Measurements from ENCODE around the gene CCDC50.

CCDC50 gene

GRCh38 chr3:191412759-191413158 lies 83.6 kb downstream of the CCDC50 start:
- Histone ChIP-seq H3K9me3 (ENCODE audit: low read length) (peaks cover 6% of the 10 kb centered on the region), H3K4me1 (ENCODE audit: insufficient read depth, low read length) (no peaks in the 10 kb centered on the region), H3K36me3 (ENCODE audit: insufficient read depth, low read length) (no peaks in the 10 kb centered on the region), H3K4me3 (ENCODE audit: low read length) (no peak overlapping the region), H3K27me3 (ENCODE audit: insufficient read depth, low read length) (no peaks in the 10 kb centered on the region), H2AFZ (ENCODE audit: low read depth, low read length) (no peak overlapping the region)

- Histone ChIP-seq H2AFZ (ENCODE audit: low read depth, low read length) (no peak overlapping the region), H3K4me3 (ENCODE audit: low read length) (no peak overlapping the region), H3K27me3 (ENCODE audit: insufficient read depth, low read length) (no peaks in the 10 kb centered on the region), H3K36me3 (ENCODE audit: insufficient read depth, low read length) (no peaks in the 10 kb centered on the region), H3K9me3 (ENCODE audit: low read length) (peaks cover 4% of the 10 kb centered on the region), H3K4me1 (ENCODE audit: insufficient read depth, low read length) (no peaks in the 10 kb centered on the region)
Observed at GRCh38 chr3:191414286-191414685, 85.1 kb downstream of the CCDC50 start.

DNA sequence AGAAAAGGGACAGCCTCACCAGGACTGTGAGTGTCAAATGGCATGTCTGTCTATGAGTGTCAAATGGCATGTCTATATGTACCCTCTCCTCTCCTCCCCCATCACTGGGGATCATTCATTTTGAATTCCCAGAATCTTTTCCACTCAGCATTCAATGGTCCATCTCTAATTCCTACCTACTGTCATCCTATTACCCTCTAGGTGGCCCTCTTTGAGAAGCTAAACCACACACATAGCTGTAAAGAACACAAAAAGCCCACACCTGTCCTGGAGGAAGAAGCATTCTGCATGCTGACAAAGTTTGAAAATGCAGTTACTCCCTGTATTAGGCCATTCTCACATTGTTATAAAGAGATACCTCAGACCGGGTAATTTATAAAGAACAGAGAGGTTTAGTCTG lies 85.5 kb downstream of the CCDC50 start:
- H3K36me3 ChIP-seq (ENCODE audit: insufficient read depth, low read length) = no peaks in the 10 kb centered on the region
- H3K4me3 ChIP-seq (ENCODE audit: low read length) = no peak overlapping the region
- no peaks in the 10 kb centered on the region for H3K4me1 ChIP-seq (ENCODE audit: insufficient read depth, low read length)
- H3K9me3 ChIP-seq (ENCODE audit: low read length) = no peaks in the 10 kb centered on the region
- H3K27me3 ChIP-seq (ENCODE audit: insufficient read depth, low read length) = no peaks in the 10 kb centered on the region
- H2AFZ ChIP-seq (ENCODE audit: low read depth, low read length) = no peak overlapping the region

DNA sequence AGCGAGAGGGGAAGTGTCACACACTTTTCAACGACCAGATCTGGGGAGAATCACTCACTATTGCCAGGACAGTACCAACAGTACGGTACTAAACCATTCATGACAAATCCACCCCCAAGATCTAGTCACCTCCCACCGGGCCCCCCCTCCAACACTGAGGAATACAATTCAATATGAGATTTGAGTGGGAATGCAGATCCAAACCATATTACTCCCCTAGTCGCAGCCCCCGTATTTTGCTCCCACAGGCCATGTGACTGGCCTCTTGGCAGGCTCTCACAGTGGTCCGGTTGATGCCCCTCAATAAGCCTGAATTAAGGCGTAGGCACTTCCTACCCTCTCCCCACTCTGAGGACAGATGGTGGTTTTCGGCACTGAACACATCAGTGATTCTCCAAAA lies 86.4 kb downstream of the CCDC50 start:
- no peak overlapping the region for H3K4me3 ChIP-seq (ENCODE audit: low read length)
- no peaks in the 10 kb centered on the region for H3K4me1 ChIP-seq (ENCODE audit: insufficient read depth, low read length)
- H3K36me3 ChIP-seq (ENCODE audit: insufficient read depth, low read length) = no peaks in the 10 kb centered on the region
- H2AFZ ChIP-seq (ENCODE audit: low read depth, low read length) = no peak overlapping the region
- H3K9me3 ChIP-seq (ENCODE audit: low read length) = no peaks in the 10 kb centered on the region
- H3K27me3 ChIP-seq (ENCODE audit: insufficient read depth, low read length) = no peaks in the 10 kb centered on the region

DNA sequence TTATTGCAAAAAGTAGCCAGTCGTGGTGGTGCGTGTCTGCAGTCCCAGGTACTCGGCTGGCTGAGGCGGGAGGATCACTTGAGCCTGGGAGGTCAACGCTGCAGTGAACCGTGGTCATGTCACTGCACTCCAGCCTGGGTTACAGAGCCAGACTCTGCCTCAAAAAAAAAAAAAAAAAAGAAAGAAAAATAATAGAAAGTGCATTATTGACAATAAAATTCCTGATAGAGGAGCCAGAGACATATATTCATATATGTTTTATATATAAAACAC lies 88.2 kb downstream of the CCDC50 start:
- Histone ChIP-seq H2AFZ (ENCODE audit: low read depth, low read length) (no peak overlapping the region), H3K9me3 (ENCODE audit: low read length) (no peaks in the 10 kb centered on the region), H3K4me3 (ENCODE audit: low read length) (no peak overlapping the region), H3K27me3 (ENCODE audit: insufficient read depth, low read length) (no peaks in the 10 kb centered on the region), H3K4me1 (ENCODE audit: insufficient read depth, low read length) (no peaks in the 10 kb centered on the region), H3K36me3 (ENCODE audit: insufficient read depth, low read length) (no peaks in the 10 kb centered on the region)

- H3K36me3 ChIP-seq (ENCODE audit: insufficient read depth, low read length) = no peaks in the 10 kb centered on the region
- no peaks in the 10 kb centered on the region for H3K9me3 ChIP-seq (ENCODE audit: low read length)
- H3K27me3 ChIP-seq (ENCODE audit: insufficient read depth, low read length) = no peaks in the 10 kb centered on the region
- H3K4me1 ChIP-seq (ENCODE audit: insufficient read depth, low read length) = no peaks in the 10 kb centered on the region
- no peak overlapping the region for H3K4me3 ChIP-seq (ENCODE audit: low read length)
- H2AFZ ChIP-seq (ENCODE audit: low read depth, low read length) = no peak overlapping the region
Observed at GRCh38 chr3:191420771-191421170, 91.6 kb downstream of the CCDC50 start.

DNA sequence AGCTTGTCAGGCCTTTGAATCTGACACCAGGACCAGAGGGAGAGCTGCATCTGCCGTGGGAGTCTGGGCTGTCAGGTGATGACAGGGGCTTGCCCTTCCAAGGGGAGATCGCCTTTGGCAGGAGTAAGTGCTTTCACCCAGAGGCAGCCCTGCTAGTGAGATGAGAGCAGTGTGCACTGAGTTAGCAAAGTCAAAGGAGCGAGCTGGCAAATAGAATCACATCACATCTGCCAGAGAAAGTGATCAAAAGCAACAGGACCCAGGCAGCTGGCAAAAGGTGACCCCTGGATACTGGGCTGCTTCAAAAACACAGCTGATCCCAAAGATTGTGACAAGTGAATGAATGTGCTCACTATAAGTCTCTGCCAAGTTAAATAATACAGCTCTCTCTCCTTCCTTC lies 95.7 kb downstream of the CCDC50 start:
- no peaks in the 10 kb centered on the region for H3K9me3 ChIP-seq (ENCODE audit: low read length)
- no peaks in the 10 kb centered on the region for H3K27me3 ChIP-seq (ENCODE audit: insufficient read depth, low read length)
- no peaks in the 10 kb centered on the region for H3K4me1 ChIP-seq (ENCODE audit: insufficient read depth, low read length)
- no peak overlapping the region for H2AFZ ChIP-seq (ENCODE audit: low read depth, low read length)
- no peak overlapping the region for H3K4me3 ChIP-seq (ENCODE audit: low read length)
- H3K36me3 ChIP-seq (ENCODE audit: insufficient read depth, low read length) = no peaks in the 10 kb centered on the region

GRCh38 chr3:191425322-191425734 lies 96.1 kb downstream of the CCDC50 start:
- Histone ChIP-seq H3K4me3 (ENCODE audit: low read length) (no peak overlapping the region), H2AFZ (ENCODE audit: low read depth, low read length) (no peak overlapping the region), H3K4me1 (ENCODE audit: insufficient read depth, low read length) (no peaks in the 10 kb centered on the region), H3K27me3 (ENCODE audit: insufficient read depth, low read length) (no peaks in the 10 kb centered on the region), H3K9me3 (ENCODE audit: low read length) (no peaks in the 10 kb centered on the region), H3K36me3 (ENCODE audit: insufficient read depth, low read length) (no peaks in the 10 kb centered on the region)

DNA sequence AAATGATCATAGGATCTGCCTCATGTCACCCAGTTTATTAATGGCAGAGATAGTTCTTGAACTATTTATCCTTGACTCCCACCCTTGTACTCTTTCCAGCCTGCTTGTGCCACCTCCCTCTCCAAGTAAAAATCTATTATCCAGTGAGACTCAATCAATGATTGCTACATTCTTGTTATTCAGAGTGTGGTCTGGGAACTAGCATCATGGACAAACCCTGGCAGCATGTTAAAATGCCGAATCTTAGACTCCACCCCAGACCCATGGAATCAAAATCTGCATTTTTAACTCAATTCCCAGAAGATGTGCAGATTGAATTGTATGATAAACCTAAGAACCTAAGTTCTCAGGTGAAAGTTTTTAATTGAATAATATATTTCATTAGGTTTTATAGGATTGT lies 97.1 kb downstream of the CCDC50 start:
- Histone ChIP-seq H3K27me3 (ENCODE audit: insufficient read depth, low read length) (no peaks in the 10 kb centered on the region), H2AFZ (ENCODE audit: low read depth, low read length) (no peak overlapping the region), H3K36me3 (ENCODE audit: insufficient read depth, low read length) (no peaks in the 10 kb centered on the region), H3K4me1 (ENCODE audit: insufficient read depth, low read length) (no peaks in the 10 kb centered on the region), H3K4me3 (ENCODE audit: low read length) (no peak overlapping the region), H3K9me3 (ENCODE audit: low read length) (no peaks in the 10 kb centered on the region)

DNA sequence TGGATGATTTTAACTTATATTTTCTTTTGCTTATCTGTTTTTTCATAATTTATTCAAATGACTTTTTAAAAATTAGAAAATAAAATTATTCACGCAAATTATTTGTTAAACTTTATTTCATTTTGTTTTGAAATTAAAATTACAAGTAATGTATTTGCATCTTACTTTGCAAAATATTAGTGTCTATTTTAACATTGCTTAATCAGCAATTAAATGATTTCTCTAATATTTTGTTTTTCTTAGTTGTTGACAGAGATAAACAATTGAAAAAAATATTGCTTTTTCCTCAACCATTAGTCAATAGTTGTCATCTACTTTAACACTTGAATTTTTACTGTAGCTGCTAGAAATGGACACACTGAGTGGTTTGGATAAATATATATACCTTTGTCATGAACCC lies 99.0 kb downstream of the CCDC50 start:
- Histone ChIP-seq H3K4me3 (ENCODE audit: low read length) (no peak overlapping the region), H3K27me3 (ENCODE audit: insufficient read depth, low read length) (no peaks in the 10 kb centered on the region), H3K9me3 (ENCODE audit: low read length) (no peaks in the 10 kb centered on the region), H3K36me3 (ENCODE audit: insufficient read depth, low read length) (no peaks in the 10 kb centered on the region), H3K4me1 (ENCODE audit: insufficient read depth, low read length) (no peaks in the 10 kb centered on the region), H2AFZ (ENCODE audit: low read depth, low read length) (no peak overlapping the region)

DNA sequence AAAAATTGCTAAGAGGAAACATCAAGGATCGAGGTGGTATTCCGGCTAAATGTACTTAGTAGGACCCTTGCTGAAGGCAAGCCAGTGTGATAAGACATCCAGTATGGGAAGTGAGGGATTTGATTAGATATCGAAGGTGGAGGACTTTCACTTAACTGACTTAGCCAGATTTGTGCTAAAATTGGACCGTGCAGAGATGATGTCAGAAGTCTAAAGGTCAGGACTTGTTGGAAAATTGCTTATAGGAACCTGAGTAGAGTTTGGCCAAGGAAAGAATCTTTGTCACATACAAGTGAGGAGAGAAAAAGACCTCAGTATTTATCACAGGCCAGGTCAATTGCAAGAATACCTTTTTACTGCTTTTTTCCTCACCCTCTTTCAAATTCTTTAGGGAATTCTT lies 100.9 kb downstream of the CCDC50 start:
- Histone ChIP-seq H3K36me3 (ENCODE audit: insufficient read depth, low read length) (no peaks in the 10 kb centered on the region), H3K4me3 (ENCODE audit: low read length) (no peak overlapping the region), H3K27me3 (ENCODE audit: insufficient read depth, low read length) (no peaks in the 10 kb centered on the region)

GRCh38 chr3:191431160-191431822 lies 102.1 kb downstream of the CCDC50 start:
- no peaks in the 10 kb centered on the region for H3K36me3 ChIP-seq (ENCODE audit: insufficient read depth, low read length)
- no peak overlapping the region for H3K4me3 ChIP-seq (ENCODE audit: low read length)
- H3K9me3 ChIP-seq (ENCODE audit: low read length) = no peaks in the 10 kb centered on the region
- no peaks in the 10 kb centered on the region for H3K4me1 ChIP-seq (ENCODE audit: insufficient read depth, low read length)
- no peaks in the 10 kb centered on the region for H3K27me3 ChIP-seq (ENCODE audit: insufficient read depth, low read length)
- no peak overlapping the region for H2AFZ ChIP-seq (ENCODE audit: low read depth, low read length)

More for the DNA sequence above, 100.9 kb downstream of the CCDC50 start:
- no peak overlapping the region for H2AFZ ChIP-seq (ENCODE audit: low read depth, low read length)
- H3K4me1 ChIP-seq (ENCODE audit: insufficient read depth, low read length) = no peaks in the 10 kb centered on the region
- no peaks in the 10 kb centered on the region for H3K9me3 ChIP-seq (ENCODE audit: low read length)

DNA sequence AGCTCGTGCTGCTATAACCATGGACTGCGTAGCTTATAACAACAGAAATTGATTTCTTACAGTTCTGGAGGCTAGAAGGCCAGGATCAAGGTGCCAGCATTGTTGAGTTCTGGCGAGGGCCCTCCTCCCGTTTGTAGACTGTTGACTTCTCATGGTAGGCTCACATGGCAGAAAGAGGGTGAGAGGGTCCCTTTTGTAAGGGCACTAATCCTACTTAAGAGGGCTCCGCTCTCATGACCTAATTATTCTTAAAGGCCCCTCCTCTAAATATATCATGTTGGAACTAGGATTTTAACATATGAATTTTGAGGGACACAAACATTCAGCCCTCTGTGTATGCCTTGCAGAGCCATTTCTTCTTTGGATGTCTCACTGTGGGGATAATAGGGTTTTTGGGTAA lies 103.0 kb downstream of the CCDC50 start:
- Histone ChIP-seq H3K9me3 (ENCODE audit: low read length) (no peaks in the 10 kb centered on the region), H3K4me1 (ENCODE audit: insufficient read depth, low read length) (no peaks in the 10 kb centered on the region), H2AFZ (ENCODE audit: low read depth, low read length) (no peak overlapping the region), H3K27me3 (ENCODE audit: insufficient read depth, low read length) (no peaks in the 10 kb centered on the region), H3K4me3 (ENCODE audit: low read length) (no peak overlapping the region), H3K36me3 (ENCODE audit: insufficient read depth, low read length) (no peaks in the 10 kb centered on the region)

GRCh38 chr3:191434024-191434423 lies 104.8 kb downstream of the CCDC50 start:
- no peaks in the 10 kb centered on the region for H3K36me3 ChIP-seq (ENCODE audit: insufficient read depth, low read length)
- no peaks in the 10 kb centered on the region for H3K9me3 ChIP-seq (ENCODE audit: low read length)
- no peaks in the 10 kb centered on the region for H3K27me3 ChIP-seq (ENCODE audit: insufficient read depth, low read length)
- no peaks in the 10 kb centered on the region for H3K4me1 ChIP-seq (ENCODE audit: insufficient read depth, low read length)
- no peak overlapping the region for H3K4me3 ChIP-seq (ENCODE audit: low read length)
- H2AFZ ChIP-seq (ENCODE audit: low read depth, low read length) = no peak overlapping the region
